ENCODE results near the gene PRTFDC1.
A peak's percentile ranks its signal among the peaks of the same experiment; 100 is the strongest.

The PRTFDC1 gene

GRCh38 chr10:24824536-24824935 is 127.9 kb downstream of the PRTFDC1 start:
- TF ChIP-seq SPI1 (IDR thresholded peaks at IDR 0.05; ENCODE audit: low read depth, low read length) (no peak), POU2F2 (IDR thresholded peaks at IDR 0.05; ENCODE audit: low read depth, low read length) (no peak), TAF1 (IDR thresholded peaks at IDR 0.05; ENCODE audit: low read depth, low read length) (no peak), PAX5 (IDR thresholded peaks at IDR 0.05; ENCODE audit: insufficient read depth, low read length, severe bottlenecking) (no peak), POLR2AphosphoS5 (IDR thresholded peaks at IDR 0.05; ENCODE audit: low read depth, low read length) (no peak), POLR2A (IDR thresholded peaks at IDR 0.05; ENCODE audit: low read depth, low read length) (no peak)
- DNase-seq (ENCODE audit: insufficient read length, low spot score) = no peak
- no peak for FAIRE-seq

GRCh38 chr10:24824124-24824523 is 128.3 kb downstream of the PRTFDC1 start:
- TF ChIP-seq POU2F2 (IDR thresholded peaks at IDR 0.05; ENCODE audit: low read depth, low read length) (no peak), PAX5 (IDR thresholded peaks at IDR 0.05; ENCODE audit: insufficient read depth, low read length, severe bottlenecking) (no peak), TAF1 (IDR thresholded peaks at IDR 0.05; ENCODE audit: low read depth, low read length) (no peak), POLR2A (IDR thresholded peaks at IDR 0.05; ENCODE audit: low read depth, low read length) (no peak), SPI1 (IDR thresholded peaks at IDR 0.05; ENCODE audit: low read depth, low read length) (no peak), POLR2AphosphoS5 (IDR thresholded peaks at IDR 0.05; ENCODE audit: low read depth, low read length) (no peak)
- DNase-seq (ENCODE audit: insufficient read length, low spot score) (no peak), FAIRE-seq (no peak)

- DNase-seq (ENCODE audit: insufficient read length, low spot score) (peak; percentile 13), FAIRE-seq (peak; percentile 40)
- TF ChIP-seq POLR2AphosphoS5 (IDR thresholded peaks at IDR 0.05; ENCODE audit: low read depth, low read length) = no peak
- TF ChIP-seq POLR2A (IDR thresholded peaks at IDR 0.05; ENCODE audit: low read depth, low read length) = no peak
- TF ChIP-seq PAX5 (IDR thresholded peaks at IDR 0.05; ENCODE audit: insufficient read depth, low read length, severe bottlenecking) = no peak
- TF ChIP-seq POU2F2 (IDR thresholded peaks at IDR 0.05; ENCODE audit: low read depth, low read length) = no peak
- TF ChIP-seq SPI1 (IDR thresholded peaks at IDR 0.05; ENCODE audit: low read depth, low read length) = peak; percentile 36; the same call in 1 of the 2 replicates
Measured at GRCh38 chr10:24822590-24822989, 129.8 kb downstream of the PRTFDC1 start.

GRCh38 chr10:24821986-24822385 is 130.4 kb downstream of the PRTFDC1 start:
- no peak for DNase-seq (ENCODE audit: insufficient read length, low spot score)
- TF ChIP-seq PAX5 (IDR thresholded peaks at IDR 0.05; ENCODE audit: insufficient read depth, low read length, severe bottlenecking) (no peak), POLR2AphosphoS5 (IDR thresholded peaks at IDR 0.05; ENCODE audit: low read depth, low read length) (no peak), POLR2A (IDR thresholded peaks at IDR 0.05; ENCODE audit: low read depth, low read length) (no peak), TAF1 (IDR thresholded peaks at IDR 0.05; ENCODE audit: low read depth, low read length) (no peak), POU2F2 (IDR thresholded peaks at IDR 0.05; ENCODE audit: low read depth, low read length) (no peak), SPI1 (IDR thresholded peaks at IDR 0.05; ENCODE audit: low read depth, low read length) (no peak)
- FAIRE-seq = no peak

- TF ChIP-seq SPI1 (IDR thresholded peaks at IDR 0.05; ENCODE audit: low read depth, low read length) = no peak
- TF ChIP-seq POLR2A (IDR thresholded peaks at IDR 0.05; ENCODE audit: low read depth, low read length) = no peak
- TF ChIP-seq TAF1 (IDR thresholded peaks at IDR 0.05; ENCODE audit: low read depth, low read length) = no peak
- no peak for TF ChIP-seq POLR2AphosphoS5 (IDR thresholded peaks at IDR 0.05; ENCODE audit: low read depth, low read length)
- TF ChIP-seq POU2F2 (IDR thresholded peaks at IDR 0.05; ENCODE audit: low read depth, low read length) = no peak
- no peak for TF ChIP-seq PAX5 (IDR thresholded peaks at IDR 0.05; ENCODE audit: insufficient read depth, low read length, severe bottlenecking)
- no peak for DNase-seq (ENCODE audit: insufficient read length, low spot score)
- FAIRE-seq = no peak
Measured at GRCh38 chr10:24816868-24817396, 135.5 kb downstream of the PRTFDC1 start.

GRCh38 chr10:24814568-24815313 is 137.7 kb downstream of the PRTFDC1 start:
- no peak for FAIRE-seq
- TF ChIP-seq POU2F2 (IDR thresholded peaks at IDR 0.05; ENCODE audit: low read depth, low read length) (no peak), PAX5 (IDR thresholded peaks at IDR 0.05; ENCODE audit: insufficient read depth, low read length, severe bottlenecking) (no peak), SPI1 (IDR thresholded peaks at IDR 0.05; ENCODE audit: low read depth, low read length) (no peak), POLR2AphosphoS5 (IDR thresholded peaks at IDR 0.05; ENCODE audit: low read depth, low read length) (no peak), TAF1 (IDR thresholded peaks at IDR 0.05; ENCODE audit: low read depth, low read length) (no peak)

GRCh38 chr10:24813856-24814255 is 138.6 kb downstream of the PRTFDC1 start:
- DNase-seq (ENCODE audit: insufficient read length, low spot score) (no peak), FAIRE-seq (no peak)
- TF ChIP-seq SPI1 (IDR thresholded peaks at IDR 0.05; ENCODE audit: low read depth, low read length) (no peak), PAX5 (IDR thresholded peaks at IDR 0.05; ENCODE audit: insufficient read depth, low read length, severe bottlenecking) (no peak), POLR2A (IDR thresholded peaks at IDR 0.05; ENCODE audit: low read depth, low read length) (no peak), POU2F2 (IDR thresholded peaks at IDR 0.05; ENCODE audit: low read depth, low read length) (no peak), POLR2AphosphoS5 (IDR thresholded peaks at IDR 0.05; ENCODE audit: low read depth, low read length) (no peak), TAF1 (IDR thresholded peaks at IDR 0.05; ENCODE audit: low read depth, low read length) (no peak)

More at GRCh38 chr10:24814568-24815313, 137.7 kb downstream of the PRTFDC1 start:
- DNase-seq (ENCODE audit: insufficient read length, low spot score) = no peak

GRCh38 chr10:24806262-24806661 is 146.1 kb downstream of the PRTFDC1 start:
- FAIRE-seq = no peak
- TF ChIP-seq POU2F2 (IDR thresholded peaks at IDR 0.05; ENCODE audit: low read depth, low read length) = no peak
- no peak for TF ChIP-seq POLR2A (IDR thresholded peaks at IDR 0.05; ENCODE audit: low read depth, low read length)
- no peak for TF ChIP-seq POLR2AphosphoS5 (IDR thresholded peaks at IDR 0.05; ENCODE audit: low read depth, low read length)
- no peak for TF ChIP-seq PAX5 (IDR thresholded peaks at IDR 0.05; ENCODE audit: insufficient read depth, low read length, severe bottlenecking)
- TF ChIP-seq TAF1 (IDR thresholded peaks at IDR 0.05; ENCODE audit: low read depth, low read length) = no peak
- TF ChIP-seq SPI1 (IDR thresholded peaks at IDR 0.05; ENCODE audit: low read depth, low read length) = no peak

GRCh38 chr10:24804956-24805355 is 147.4 kb downstream of the PRTFDC1 start:
- FAIRE-seq = no peak
- TF ChIP-seq POLR2AphosphoS5 (IDR thresholded peaks at IDR 0.05; ENCODE audit: low read depth, low read length) (no peak), POLR2A (IDR thresholded peaks at IDR 0.05; ENCODE audit: low read depth, low read length) (no peak), SPI1 (IDR thresholded peaks at IDR 0.05; ENCODE audit: low read depth, low read length) (no peak), PAX5 (IDR thresholded peaks at IDR 0.05; ENCODE audit: insufficient read depth, low read length, severe bottlenecking) (no peak), POU2F2 (IDR thresholded peaks at IDR 0.05; ENCODE audit: low read depth, low read length) (no peak), TAF1 (IDR thresholded peaks at IDR 0.05; ENCODE audit: low read depth, low read length) (no peak)
- no peak for DNase-seq (ENCODE audit: insufficient read length, low spot score)

More at GRCh38 chr10:24806262-24806661, 146.1 kb downstream of the PRTFDC1 start:
- no peak for DNase-seq (ENCODE audit: insufficient read length, low spot score)
